K562 (cell line): ENCODE data around the gene ZNF280C. TPM values are rescaled to one million over a fixed set of nuclear protein-coding genes. Genes with fewer than 3 reads are reported as not detected.

Experiments
- ATAC-seq: fragments of 200-7000 bp; cut with Tn5 transposase; 3 replicates; pipeline ENCODE4 v1.9.1; 2020; ENCODE audit warnings: moderate library complexity
- BruUV-seq: library from RNA; stranded (reverse); fragments of 400-500 nt; replicated peaks from 2 replicates; lab custom pipeline; 2021; lab: Mats Ljungman, UMichigan
- CTCF ChIA-PET: fragments of 300-600 bp; formaldehyde crosslinking; extraction: SDS; loops from one replicate; lab custom pipeline; 2021; ENCODE audit warnings: low intra/inter-chr PET ratio; lab: Yijun Ruan, JAX
- POLR2A ChIA-PET: fragments of 300-600, 350-650 bp; sonication (Branson Sonifier 250); formaldehyde crosslinking; extraction: SDS; loops from one replicate; lab custom pipeline; 2021; ENCODE audit warnings: antibody characterized with exemption, inconsistent platforms; lab: Yijun Ruan, JAX
- DNase-seq, 4 experiments: peaks; one replicate each; pipeline versions ENCODE4 v3.0.0 to v3.0.0-alpha.2; 2011 to 2018; ENCODE audit warnings: low spot score in 3 of 4, mixed read lengths in 3 of 4; ENCODE audit errors: extremely low read depth in 1 of 4
- FAIRE-seq: peaks from 2 replicates; lab custom pipeline; 2011; peaks lifted over from hg19 to GRCh38; lab: Jason Lieb, UNC
- H2AFZ ChIP-seq: 2 replicates; pipeline ENCODE4 v1.6.0; 2011; ENCODE audit warnings: low read depth, low read length, control low read depth, inconsistent platforms
- H3K27ac ChIP-seq: fragments of 200-600 bp; 3 replicates; pipeline ENCODE4 v1.8.0; 2011; ENCODE audit warnings: low read depth, mild to moderate bottlenecking, control low read depth, inconsistent platforms, low read length, moderate library complexity, mixed read lengths; ENCODE audit errors: extremely low read depth
- H3K27me3 ChIP-seq, 2 experiments: fragments of 300-600 bp in 1 of 2; 2 replicates in 1 of 2; 3 replicates in 1 of 2; pipeline versions ENCODE4 v1.6.0 to v1.8.0; 2011; ENCODE audit warnings: inconsistent platforms in 2 of 2, low read length in 2 of 2, mild to moderate bottlenecking in 1 of 2, mixed read lengths in 1 of 2, moderate library complexity in 1 of 2; ENCODE audit not compliant: control insufficient read depth in 2 of 2, insufficient read depth in 2 of 2
- H3K36me3 ChIP-seq: fragments of 300-600 bp; 3 replicates; pipeline ENCODE4 v1.8.0; 2011; ENCODE audit warnings: mild to moderate bottlenecking, low read length, inconsistent platforms; ENCODE audit not compliant: control insufficient read depth, insufficient read depth
- H3K4me1 ChIP-seq, 2 experiments: fragments of 200-600 bp in 1 of 2; replicated peaks in 1 of 2; 2 replicates in 1 of 2; 3 replicates in 1 of 2; pipeline versions ENCODE4 v1.5.1 to v1.8.0; 2011; ENCODE audit warnings: inconsistent platforms in 2 of 2, low read length in 2 of 2, mild to moderate bottlenecking in 1 of 2, mixed read lengths in 1 of 2, moderate library complexity in 1 of 2; ENCODE audit not compliant: control insufficient read depth in 2 of 2, insufficient read depth in 2 of 2
- H3K4me2 ChIP-seq: 2 replicates; pipeline ENCODE4 v1.6.1; 2011; ENCODE audit warnings: low read length, control low read depth, inconsistent platforms, mixed read lengths; ENCODE audit not compliant: insufficient read depth
- H3K4me3 ChIP-seq: fragments of 200-600 bp; sonication (generic), shearing (Covaris generic); 2 replicates; pipeline ENCODE4 v1.5.1; 2016; ENCODE audit warnings: control low read depth, inconsistent platforms
- H3K79me2 ChIP-seq: fragments of 200-600 bp; 3 replicates; pipeline ENCODE4 v1.8.0; 2011; ENCODE audit warnings: low read length, inconsistent platforms; ENCODE audit not compliant: control insufficient read depth, insufficient read depth
- H3K9ac ChIP-seq, 2 experiments: 2 replicates each; pipeline versions ENCODE4 v1.6.0 to v1.6.1; 2011; ENCODE audit warnings: low read depth in 2 of 2, low read length in 2 of 2, control low read depth in 1 of 2, inconsistent platforms in 1 of 2, mild to moderate bottlenecking in 1 of 2, mixed read lengths in 1 of 2; ENCODE audit not compliant: insufficient read depth in 1 of 2
- H3K9me1 ChIP-seq: one replicate; pipeline ENCODE4 v1.6.0; 2011; ENCODE audit warnings: inconsistent platforms, mild to moderate bottlenecking, low read length, moderate library complexity; ENCODE audit not compliant: control insufficient read depth, insufficient read depth
- H3K9me3 ChIP-seq: replicated peaks from 2 replicates; pipeline ENCODE4 v1.5.1; 2011; ENCODE audit warnings: low read depth, low read length, inconsistent platforms; ENCODE audit not compliant: control insufficient read depth, insufficient read depth
- H4K20me1 ChIP-seq: replicated peaks from 2 replicates; pipeline ENCODE4 v1.6.1; 2011; ENCODE audit warnings: low read length, inconsistent platforms, mixed read lengths; ENCODE audit not compliant: control insufficient read depth, insufficient read depth
- NCOR1 ChIP-seq: fragments of 450-650 bp; IDR thresholded peaks from 2 replicates; pipeline ENCODE4 v1.6.1; 2016; ENCODE audit warnings: mild to moderate bottlenecking, moderate library complexity
- PHB2 ChIP-seq: fragments of 450-650 bp; IDR thresholded peaks from 2 replicates; pipeline ENCODE4 v1.6.1; 2017; ENCODE audit warnings: low read depth
- SMAD1 ChIP-seq: fragments of 150-350 bp; IDR thresholded peaks from 2 replicates; pipeline ENCODE4 v1.6.1; 2014; ENCODE audit warnings: low read length, low read depth; ENCODE audit not compliant: partially characterized antibody
- TEAD1 ChIP-seq, 2 experiments: fragments of 450-650 bp in 1 of 2; sonication (generic) in 1 of 2; formaldehyde crosslinking; IDR thresholded peaks; 2 replicates each; pipeline versions ENCODE4 v1.4.0 to v1.8.0; 2020 to 2022; ENCODE audit warnings: mild to moderate bottlenecking in 2 of 2, missing genetic modification reagents in 1 of 2
- ZKSCAN8 ChIP-seq: fragments of 200-800 bp; sonication (Bioruptor generic); IDR thresholded peaks from 2 replicates; pipeline ENCODE4 v1.6.1; 2016; ENCODE audit warnings: missing genetic modification characterization, missing compliant biosample characterization
- ZNF41 ChIP-seq: fragments of 250-450 bp; sonication (Bioruptor Pico); conservative IDR thresholded peaks from 2 replicates; pipeline ENCODE4 v1.4.0; 2020; ENCODE audit warnings: mild to moderate bottlenecking
- ZNF696 ChIP-seq: fragments of 250-450 bp; sonication (Bioruptor Pico); conservative IDR thresholded peaks from 2 replicates; pipeline ENCODE4 v1.4.0; 2020; ENCODE audit warnings: mild to moderate bottlenecking, moderate library complexity
- WGBS: fragments of 100-300 bp; shearing (Covaris generic); methylation state at CpG from one replicate; pipeline ENCODE4 v1.1.6; 2016; ENCODE audit warnings: low coverage, mixed read lengths; ENCODE audit not compliant: insufficient coverage; ENCODE audit errors: missing lambda C conversion rate; 5-methylcytosine and 5-hydroxymethylcytosine counted together
- in situ Hi-C: fragments of 300-500 bp; cut with MboI; formaldehyde crosslinking; loops from 4 replicates; pipeline ENCODE4 v1.15.0; 2018; ENCODE audit warnings: inconsistent platforms, mixed read lengths
- intact Hi-C: fragments of 100-400 bp; cut with micrococcal nuclease; formaldehyde crosslinking; loops from 2 replicates; pipeline ENCODE4 v1.14.2; 2022
- polyA plus RNA-seq, 8 experiments: library from polyadenylated mRNA; depleted of rRNA in 4 of 8; stranded (reverse) in 5 of 8; unstranded in 3 of 8; fragments of >200 nt; fragmentation: Nextera tagmentation in 2 of 8; fragmentation: Illumina TruSeq in 1 of 8; extraction: Ambion mirVana in 2 of 8; extraction: Trizol in 1 of 8; gene quantifications; 2 replicates each; pipeline versions ENCODE4 v1.2.1 to v1.2.3, GENCODE V29; 2011 to 2014; ENCODE audit warnings: inconsistent platforms in 1 of 8, missing spikeins in 1 of 8
- total RNA-seq, 7 experiments: library from RNA; depleted of rRNA in 6 of 7; stranded (reverse); fragments of >200 nt in 6 of 7; fragmentation: Illumina TruSeq in 2 of 7; extraction: Trizol in 2 of 7; gene quantifications; 2 replicates each; pipeline versions ENCODE4 v1.2.1 to v1.2.3, GENCODE V29; 2011 to 2021; ENCODE audit warnings: low replicate concordance in 1 of 7
- TF ChIP-seq, protein P1 (sequence below): fragments of 450-650 bp; IDR thresholded peaks from 2 replicates; pipeline ENCODE4 v1.6.1; 2017; ENCODE audit warnings: antibody characterized with exemption, mild to moderate bottlenecking
- TF ChIP-seq, protein P2 (sequence below): fragments of 250-450 bp; sonication (Bioruptor Pico); IDR thresholded peaks from 2 replicates; pipeline ENCODE4 v1.8.0; 2021; ENCODE audit warnings: moderate library complexity, mild to moderate bottlenecking, inconsistent platforms
- TF ChIP-seq, protein P3 (sequence below): fragments of 250-450 bp; sonication (Bioruptor Pico); IDR thresholded peaks from 2 replicates; pipeline ENCODE4 v1.9.0; 2021; ENCODE audit warnings: mild to moderate bottlenecking
- TF ChIP-seq, protein P4 (sequence below): sonication (generic); formaldehyde crosslinking; IDR thresholded peaks from 2 replicates; pipeline ENCODE4 v1.8.0; 2022; ENCODE audit warnings: missing genetic modification reagents, mild to moderate bottlenecking, borderline replicate concordance

Gene ZNF280C
- total and polyA plus RNA-seq, 9 of the 15 experiments (the other 6 are each of a cell fraction or from before 2014, with no cell fraction given) = 1.6 to 8.3 (median 4.4) TPM

DNA sequence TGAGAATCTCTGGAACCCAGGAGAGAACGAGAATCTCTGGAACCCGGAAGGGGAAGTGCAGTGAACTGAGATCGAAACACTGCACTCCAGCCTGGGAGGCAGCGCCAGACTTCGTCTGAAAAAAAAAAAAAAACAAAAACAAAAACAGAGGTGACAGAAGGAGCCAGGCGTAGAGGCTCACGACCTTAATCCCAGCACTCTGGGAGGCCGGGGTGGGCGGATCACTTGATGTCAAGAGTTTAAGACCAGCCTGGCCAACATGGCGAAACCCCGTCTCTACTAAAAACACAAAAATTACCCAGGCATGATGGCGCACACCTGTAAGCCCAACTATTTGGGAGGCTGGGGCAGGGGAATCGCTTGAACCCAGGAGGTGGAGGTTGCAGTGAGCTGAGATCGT lies 17.0 kb downstream of the ZNF280C start (continued):
- TF ChIP-seq, protein P1, sequence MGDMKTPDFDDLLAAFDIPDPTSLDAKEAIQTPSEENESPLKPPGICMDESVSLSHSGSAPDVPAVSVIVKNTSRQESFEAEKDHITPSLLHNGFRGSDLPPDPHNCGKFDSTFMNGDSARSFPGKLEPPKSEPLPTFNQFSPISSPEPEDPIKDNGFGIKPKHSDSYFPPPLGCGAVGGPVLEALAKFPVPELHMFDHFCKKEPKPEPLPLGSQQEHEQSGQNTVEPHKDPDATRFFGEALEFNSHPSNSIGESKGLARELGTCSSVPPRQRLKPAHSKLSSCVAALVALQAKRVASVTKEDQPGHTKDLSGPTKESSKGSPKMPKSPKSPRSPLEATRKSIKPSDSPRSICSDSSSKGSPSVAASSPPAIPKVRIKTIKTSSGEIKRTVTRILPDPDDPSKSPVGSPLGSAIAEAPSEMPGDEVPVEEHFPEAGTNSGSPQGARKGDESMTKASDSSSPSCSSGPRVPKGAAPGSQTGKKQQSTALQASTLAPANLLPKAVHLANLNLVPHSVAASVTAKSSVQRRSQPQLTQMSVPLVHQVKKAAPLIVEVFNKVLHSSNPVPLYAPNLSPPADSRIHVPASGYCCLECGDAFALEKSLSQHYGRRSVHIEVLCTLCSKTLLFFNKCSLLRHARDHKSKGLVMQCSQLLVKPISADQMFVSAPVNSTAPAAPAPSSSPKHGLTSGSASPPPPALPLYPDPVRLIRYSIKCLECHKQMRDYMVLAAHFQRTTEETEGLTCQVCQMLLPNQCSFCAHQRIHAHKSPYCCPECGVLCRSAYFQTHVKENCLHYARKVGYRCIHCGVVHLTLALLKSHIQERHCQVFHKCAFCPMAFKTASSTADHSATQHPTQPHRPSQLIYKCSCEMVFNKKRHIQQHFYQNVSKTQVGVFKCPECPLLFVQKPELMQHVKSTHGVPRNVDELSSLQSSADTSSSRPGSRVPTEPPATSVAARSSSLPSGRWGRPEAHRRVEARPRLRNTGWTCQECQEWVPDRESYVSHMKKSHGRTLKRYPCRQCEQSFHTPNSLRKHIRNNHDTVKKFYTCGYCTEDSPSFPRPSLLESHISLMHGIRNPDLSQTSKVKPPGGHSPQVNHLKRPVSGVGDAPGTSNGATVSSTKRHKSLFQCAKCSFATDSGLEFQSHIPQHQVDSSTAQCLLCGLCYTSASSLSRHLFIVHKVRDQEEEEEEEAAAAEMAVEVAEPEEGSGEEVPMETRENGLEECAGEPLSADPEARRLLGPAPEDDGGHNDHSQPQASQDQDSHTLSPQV = no peak
- TF ChIP-seq ZKSCAN8 (CRISPR knock-in tag) (no peak), SMAD1 (no peak), ZNF696 (CRISPR knock-in tag) (no peak)

DNA sequence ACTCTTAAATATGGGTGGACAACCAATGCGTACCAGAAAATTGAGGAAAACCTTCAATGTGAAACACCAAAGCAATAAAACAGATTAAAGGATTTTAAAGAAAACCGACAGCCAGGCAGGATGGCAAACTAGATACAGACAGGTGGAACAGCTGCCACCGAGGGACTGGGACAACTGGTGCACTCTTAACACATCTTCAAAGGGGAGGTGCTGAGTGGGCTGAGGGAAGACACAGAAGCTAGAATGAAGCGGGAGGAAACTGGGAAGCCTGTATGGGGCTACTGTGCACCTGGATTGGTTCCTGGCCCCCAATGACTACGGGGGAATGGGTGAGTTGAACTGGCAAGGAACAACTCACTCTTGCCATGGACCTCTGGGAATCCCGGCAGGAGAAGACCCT lies 20.7 kb downstream of the ZNF280C start:
- ATAC-seq (no peak), DNase-seq (no peak), FAIRE-seq (no peak)
- Histone ChIP-seq H3K27ac (no peak overlapping the region), H3K79me2 (no peaks in the 10 kb centered on the region), H3K27me3 (no peaks in the 10 kb centered on the region), H3K36me3 (peaks cover 7% of the 10 kb centered on the region; the same call in 2 of the 3 replicates), H3K4me1 (no peaks in the 10 kb centered on the region), H2AFZ (no peak overlapping the region), H3K9ac (no peak overlapping the region), H3K4me2 (no peak overlapping the region), H3K9me3 (no peaks in the 10 kb centered on the region), H3K4me3 (no peak overlapping the region), H3K9me1 (no peaks in the 10 kb centered on the region), H4K20me1 (no peaks in the 10 kb centered on the region)
- POLR2A ChIA-PET = interaction anchor here (0.5 kb wide), 1 partner anchor 14 kb away, joined by 3 read pairs; no protein-coding TSS in a partner anchor
- CTCF ChIA-PET = no interaction called here
- intact Hi-C loops (no loop called here), in situ Hi-C loops (no loop called here)
- BruUV-seq = no TSS peak
- WGBS = 77% methylated on average over 5 of the region's 6 CpGs
- TF ChIP-seq, protein P2, sequence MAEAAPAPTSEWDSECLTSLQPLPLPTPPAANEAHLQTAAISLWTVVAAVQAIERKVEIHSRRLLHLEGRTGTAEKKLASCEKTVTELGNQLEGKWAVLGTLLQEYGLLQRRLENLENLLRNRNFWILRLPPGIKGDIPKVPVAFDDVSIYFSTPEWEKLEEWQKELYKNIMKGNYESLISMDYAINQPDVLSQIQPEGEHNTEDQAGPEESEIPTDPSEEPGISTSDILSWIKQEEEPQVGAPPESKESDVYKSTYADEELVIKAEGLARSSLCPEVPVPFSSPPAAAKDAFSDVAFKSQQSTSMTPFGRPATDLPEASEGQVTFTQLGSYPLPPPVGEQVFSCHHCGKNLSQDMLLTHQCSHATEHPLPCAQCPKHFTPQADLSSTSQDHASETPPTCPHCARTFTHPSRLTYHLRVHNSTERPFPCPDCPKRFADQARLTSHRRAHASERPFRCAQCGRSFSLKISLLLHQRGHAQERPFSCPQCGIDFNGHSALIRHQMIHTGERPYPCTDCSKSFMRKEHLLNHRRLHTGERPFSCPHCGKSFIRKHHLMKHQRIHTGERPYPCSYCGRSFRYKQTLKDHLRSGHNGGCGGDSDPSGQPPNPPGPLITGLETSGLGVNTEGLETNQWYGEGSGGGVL = no peak
- TF ChIP-seq TEAD1 (CRISPR knock-in tag; IDR thresholded peaks at IDR 0.05) (no peak), ZNF41 (CRISPR knock-in tag) (no peak), NCOR1 (no peak), PHB2 (no peak)
- TF ChIP-seq, protein P3, sequence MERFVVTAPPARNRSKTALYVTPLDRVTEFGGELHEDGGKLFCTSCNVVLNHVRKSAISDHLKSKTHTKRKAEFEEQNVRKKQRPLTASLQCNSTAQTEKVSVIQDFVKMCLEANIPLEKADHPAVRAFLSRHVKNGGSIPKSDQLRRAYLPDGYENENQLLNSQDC (CRISPR knock-in tag) = no peak
- TF ChIP-seq, protein P4, sequence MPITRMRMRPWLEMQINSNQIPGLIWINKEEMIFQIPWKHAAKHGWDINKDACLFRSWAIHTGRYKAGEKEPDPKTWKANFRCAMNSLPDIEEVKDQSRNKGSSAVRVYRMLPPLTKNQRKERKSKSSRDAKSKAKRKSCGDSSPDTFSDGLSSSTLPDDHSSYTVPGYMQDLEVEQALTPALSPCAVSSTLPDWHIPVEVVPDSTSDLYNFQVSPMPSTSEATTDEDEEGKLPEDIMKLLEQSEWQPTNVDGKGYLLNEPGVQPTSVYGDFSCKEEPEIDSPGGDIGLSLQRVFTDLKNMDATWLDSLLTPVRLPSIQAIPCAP (CRISPR knock-in tag) = no peak
